ENCODE results near the gene MRPS18B. TPM values are rescaled to one million over a fixed set of nuclear protein-coding genes. Genes with fewer than 3 reads are reported as not detected.

Gene MRPS18B
- total RNA-seq, 1 donor from 2014 or later, result 57.7 TPM

DNA sequence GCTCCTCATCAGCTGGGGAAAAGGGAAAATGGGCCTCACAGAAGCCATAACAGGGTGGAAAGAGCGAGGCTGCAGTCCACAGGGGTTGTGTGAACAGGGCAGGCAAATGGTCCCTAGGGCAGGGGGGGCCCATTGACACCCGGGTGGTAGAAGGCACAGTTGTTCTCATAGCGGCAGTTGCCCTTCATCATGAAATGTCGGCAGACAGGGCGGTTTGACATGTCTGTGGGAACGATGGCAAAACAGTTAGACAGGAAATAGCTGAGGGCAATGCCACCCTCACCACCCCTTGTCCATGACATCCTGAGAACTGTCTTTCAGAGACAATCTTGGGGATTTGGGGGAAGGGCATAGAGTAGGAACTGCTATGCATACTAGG is 16.2 kb upstream of the MRPS18B start:
- peaks cover 9% of the 10 kb centered on the region for H3K4me1 Mint-ChIP-seq
- intact Hi-C loops (cut with micrococcal nuclease), result no loop called here
- ChIA-PET CTCF (interaction anchor here (1.0 kb wide), 1 partner anchor 129 kb away, joined by 4 read pairs; no protein-coding TSS in a partner anchor), POLR2A (interaction anchor here (0.6 to 6.3 kb wide), 4 partner anchors 12 to 63 kb away, joined by 3 to 75 read pairs (median 4); partner anchors contain the start of genes ABCF1 and MRPS18B)
- no peak for DNase-seq
- H3K27me3 Mint-ChIP-seq, result no peaks in the 10 kb centered on the region
- H3K4me3 Mint-ChIP-seq, result no peak overlapping the region
- no peak overlapping the region for H3K27ac Mint-ChIP-seq
- H3K36me3 Mint-ChIP-seq (ENCODE audit: low read depth), result peaks cover 72% of the 10 kb centered on the region
- TF ChIP-seq, protein P1, sequence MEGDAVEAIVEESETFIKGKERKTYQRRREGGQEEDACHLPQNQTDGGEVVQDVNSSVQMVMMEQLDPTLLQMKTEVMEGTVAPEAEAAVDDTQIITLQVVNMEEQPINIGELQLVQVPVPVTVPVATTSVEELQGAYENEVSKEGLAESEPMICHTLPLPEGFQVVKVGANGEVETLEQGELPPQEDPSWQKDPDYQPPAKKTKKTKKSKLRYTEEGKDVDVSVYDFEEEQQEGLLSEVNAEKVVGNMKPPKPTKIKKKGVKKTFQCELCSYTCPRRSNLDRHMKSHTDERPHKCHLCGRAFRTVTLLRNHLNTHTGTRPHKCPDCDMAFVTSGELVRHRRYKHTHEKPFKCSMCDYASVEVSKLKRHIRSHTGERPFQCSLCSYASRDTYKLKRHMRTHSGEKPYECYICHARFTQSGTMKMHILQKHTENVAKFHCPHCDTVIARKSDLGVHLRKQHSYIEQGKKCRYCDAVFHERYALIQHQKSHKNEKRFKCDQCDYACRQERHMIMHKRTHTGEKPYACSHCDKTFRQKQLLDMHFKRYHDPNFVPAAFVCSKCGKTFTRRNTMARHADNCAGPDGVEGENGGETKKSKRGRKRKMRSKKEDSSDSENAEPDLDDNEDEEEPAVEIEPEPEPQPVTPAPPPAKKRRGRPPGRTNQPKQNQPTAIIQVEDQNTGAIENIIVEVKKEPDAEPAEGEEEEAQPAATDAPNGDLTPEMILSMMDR (IDR thresholded peaks at IDR 0.05), result no peak
- ATAC-seq (ENCODE audit: low read depth), result no peak
- no peaks in the 10 kb centered on the region for H3K9me3 Mint-ChIP-seq

DNA sequence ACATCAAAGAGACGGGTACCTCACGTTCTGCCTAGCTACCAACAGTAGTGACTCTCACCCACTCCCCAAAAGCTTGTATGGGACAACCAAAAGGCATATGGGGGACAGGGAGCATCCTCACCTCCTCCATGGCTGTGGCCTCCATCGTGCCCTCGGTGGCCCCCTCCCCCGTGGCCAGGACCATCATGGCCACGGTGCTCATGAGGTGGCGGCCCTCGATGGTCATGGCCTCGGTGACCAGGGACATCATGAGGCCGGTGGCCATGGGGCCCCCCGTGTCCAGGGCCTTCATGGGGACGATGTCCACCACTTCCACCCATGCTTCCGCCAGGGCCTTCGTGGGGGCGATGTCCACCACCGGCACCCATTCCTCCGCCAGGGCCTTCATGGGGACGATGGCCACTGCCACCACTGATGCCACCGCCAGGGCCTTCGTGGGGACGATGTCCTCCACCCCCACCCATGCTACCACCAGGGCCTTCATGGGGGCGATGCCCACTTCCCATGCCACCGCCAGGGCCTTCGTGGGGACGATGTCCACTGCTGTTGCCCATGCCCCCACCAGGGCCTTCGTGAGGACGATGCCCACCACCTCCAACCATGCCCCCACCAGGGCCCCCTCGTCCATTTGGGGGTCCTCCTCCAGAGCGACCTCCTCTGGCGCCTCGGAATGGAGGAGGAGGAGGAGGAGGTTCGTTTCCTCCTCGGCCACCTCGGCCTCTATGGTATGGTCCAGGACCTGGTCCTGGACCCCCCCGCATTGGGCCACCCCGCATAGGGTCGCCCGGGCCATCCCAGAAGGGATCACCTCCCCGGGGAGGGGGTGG is 15.6 kb upstream of the MRPS18B start:
- intact Hi-C loops (cut with micrococcal nuclease), result no loop called here
- no peak overlapping the region for H3K27ac Mint-ChIP-seq
- peaks cover 11% of the 10 kb centered on the region for H3K4me1 Mint-ChIP-seq
- ATAC-seq (ENCODE audit: low read depth) (no peak), DNase-seq (no peak)
- no peak overlapping the region for H3K4me3 Mint-ChIP-seq
- no peaks in the 10 kb centered on the region for H3K9me3 Mint-ChIP-seq
- POLR2A ChIA-PET, result interaction anchor here (0.6 to 6.3 kb wide), 4 partner anchors 12 to 64 kb away, joined by 3 to 75 read pairs (median 4); partner anchors contain the start of genes ABCF1 and MRPS18B
- CTCF ChIA-PET, result no interaction called here
- TF ChIP-seq, protein P1 (IDR thresholded peaks at IDR 0.05), result no peak
- no peaks in the 10 kb centered on the region for H3K27me3 Mint-ChIP-seq
- peaks cover 78% of the 10 kb centered on the region for H3K36me3 Mint-ChIP-seq (ENCODE audit: low read depth)

DNA sequence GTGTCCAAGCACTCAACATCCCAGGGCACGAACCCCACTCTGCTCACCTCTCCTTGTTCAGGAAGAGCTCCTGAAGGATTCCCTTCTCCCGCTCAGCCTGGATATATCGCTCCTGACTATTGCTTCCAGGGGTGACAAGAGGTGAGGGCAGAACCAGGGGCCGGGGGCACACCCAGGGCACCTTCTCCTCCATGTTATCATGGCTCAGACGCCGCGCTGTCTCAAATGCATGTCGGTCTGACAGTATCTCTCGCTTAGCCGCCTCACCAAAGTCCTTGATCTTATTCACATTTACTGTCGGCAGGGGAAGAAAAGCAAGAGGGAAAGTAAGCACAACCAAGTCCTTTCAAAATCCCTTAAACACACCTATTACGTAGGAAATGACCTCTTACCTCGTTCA is 13.7 kb upstream of the MRPS18B start:
- H3K4me1 Mint-ChIP-seq, result peaks cover 6% of the 10 kb centered on the region

DNA sequence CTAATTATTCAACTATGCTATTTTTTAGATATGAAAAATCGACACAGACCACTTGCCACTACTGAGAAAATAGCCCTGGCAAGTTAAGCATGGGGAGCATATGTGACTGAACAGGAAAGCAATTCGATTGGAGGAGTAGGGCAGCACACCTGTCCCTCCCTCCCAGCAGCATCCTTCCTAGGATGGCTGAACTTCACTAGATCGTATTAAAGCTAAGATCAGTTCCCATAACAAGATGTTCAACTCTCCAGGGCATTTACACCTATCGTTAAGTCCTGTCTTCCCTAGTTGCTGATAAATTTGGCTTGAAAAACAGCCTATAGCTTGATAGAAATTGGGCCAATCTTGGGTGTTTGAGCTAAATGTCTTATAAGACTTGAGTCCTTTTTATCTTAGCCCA is 7.6 kb upstream of the MRPS18B start:
- no peaks in the 10 kb centered on the region for H3K9me3 Mint-ChIP-seq
- POLR2A ChIA-PET, result interaction anchor here (0.6 to 1.3 kb wide), 6 partner anchors 11 to 1241 kb away, joined by 3 to 5 read pairs (median 4); partner anchors contain the start of gene ABCF1

More for the DNA sequence above, 13.7 kb upstream of the MRPS18B start:
- peaks cover 88% of the 10 kb centered on the region for H3K36me3 Mint-ChIP-seq (ENCODE audit: low read depth)
- peak overlapping the region; percentile 24 for H3K27ac Mint-ChIP-seq
- intact Hi-C loops (cut with micrococcal nuclease), result loop anchor here (1.0 kb wide), 1 partner anchor 8 kb away; no protein-coding TSS in a partner anchor
- TF ChIP-seq, protein P1 (IDR thresholded peaks at IDR 0.05), result no peak
- H3K4me3 Mint-ChIP-seq, result no peak overlapping the region
- ChIA-PET CTCF (interaction anchor here (1.8 kb wide), 1 partner anchor 127 kb away, joined by 6 read pairs; no protein-coding TSS in a partner anchor), POLR2A (interaction anchor here (1.2 kb wide), 1 partner anchor 13 kb away, joined by 3 read pairs; the partner anchor contains the start of genes MRPS18B and PPP1R10)
- DNase-seq (no peak), ATAC-seq (ENCODE audit: low read depth) (no peak)
- no peaks in the 10 kb centered on the region for H3K27me3 Mint-ChIP-seq
- no peaks in the 10 kb centered on the region for H3K9me3 Mint-ChIP-seq

More for the DNA sequence above, 7.6 kb upstream of the MRPS18B start:
- H3K36me3 Mint-ChIP-seq (ENCODE audit: low read depth), result peaks cover 70% of the 10 kb centered on the region
- TF ChIP-seq, protein P1 (IDR thresholded peaks at IDR 0.05), result no peak
- CTCF ChIA-PET, result interaction anchor here (1.0 to 1.5 kb wide), 6 partner anchors 12 to 128 kb away, joined by 3 to 6 read pairs (median 4); no protein-coding TSS in a partner anchor
- no peak for ATAC-seq (ENCODE audit: low read depth)
- H3K4me3 Mint-ChIP-seq, result no peak overlapping the region
- H3K27ac Mint-ChIP-seq, result peak overlapping the region; percentile 27
- DNase-seq, result no peak
- no peaks in the 10 kb centered on the region for H3K27me3 Mint-ChIP-seq
- intact Hi-C loops (cut with micrococcal nuclease), result no loop called here
- H3K4me1 Mint-ChIP-seq, result peaks cover 58% of the 10 kb centered on the region
